CD8-positive, alpha-beta memory T cell (primary cell): ENCODE results near the gene C9orf85. TPM values are rescaled to one million over a fixed set of nuclear protein-coding genes. Genes with fewer than 3 reads are reported as not detected.

Experiments used
- CTCF ChIA-PET: fragments of 350-600 bp; sonication (Branson Sonifier 250); formaldehyde crosslinking; loops from one replicate; lab custom pipeline; 2021; ENCODE audit warnings: antibody characterized with exemption; lab: Charles Lee
- POLR2A ChIA-PET: fragments of 350-600 bp; sonication (Branson Sonifier 250); formaldehyde crosslinking; loops from one replicate; lab custom pipeline; 2021; ENCODE audit warnings: antibody characterized with exemption; lab: Charles Lee
- DNase-seq, 5 donors: peaks; one replicate each; pipeline versions ENCODE4 v3.0.0 to v3.0.0-alpha.2; 2020 to 2022; ENCODE audit warnings: mixed read lengths in 1 of 5
- H3K27ac ChIP-seq: one replicate; pipeline ENCODE4 v1.7.0; 2013; ENCODE audit warnings: low read depth, mild to moderate bottlenecking, low read length, moderate library complexity
- H3K27me3 ChIP-seq: 2 replicates; pipeline ENCODE4 v1.7.0; 2013; ENCODE audit warnings: low read length, mild to moderate bottlenecking; ENCODE audit not compliant: insufficient read depth, poor library complexity, severe bottlenecking
- H3K36me3 ChIP-seq: 2 replicates; pipeline ENCODE4 v1.7.0; 2013; ENCODE audit warnings: mild to moderate bottlenecking, low read length, moderate library complexity; ENCODE audit not compliant: insufficient read depth
- H3K4me1 ChIP-seq: 2 replicates; pipeline ENCODE4 v1.7.0; 2013; ENCODE audit warnings: mild to moderate bottlenecking, low read length, moderate library complexity; ENCODE audit not compliant: insufficient read depth
- H3K4me3 ChIP-seq: 2 replicates; pipeline ENCODE4 v1.7.0; 2013; ENCODE audit warnings: mild to moderate bottlenecking, low read length
- H3K9me3 ChIP-seq: 2 replicates; pipeline ENCODE4 v1.7.0; 2013; ENCODE audit warnings: mild to moderate bottlenecking, low read length
- H3K27ac Mint-ChIP-seq, 8 donors: one replicate each; pipeline ENCODE4 v1.8.0; 2020 to 2021; ENCODE audit warnings: mixed read lengths in 8 of 8, mild to moderate bottlenecking in 6 of 8, inconsistent platforms in 3 of 8, moderate library complexity in 3 of 8
- H3K27me3 Mint-ChIP-seq, 2 donors: one replicate each; pipeline ENCODE4 v1.8.0; 2020 to 2021; ENCODE audit warnings: mixed read lengths in 2 of 2, mild to moderate bottlenecking in 1 of 2, moderate library complexity in 1 of 2
- H3K36me3 Mint-ChIP-seq, 3 donors: one replicate each; pipeline ENCODE4 v1.8.0; 2020 to 2021; ENCODE audit warnings: mixed read lengths in 3 of 3, inconsistent platforms in 1 of 3, mild to moderate bottlenecking in 1 of 3
- H3K4me1 Mint-ChIP-seq, 3 donors: one replicate each; pipeline ENCODE4 v1.8.0; 2020 to 2021; ENCODE audit warnings: mixed read lengths in 3 of 3, inconsistent platforms in 1 of 3, mild to moderate bottlenecking in 1 of 3
- H3K4me3 Mint-ChIP-seq, 7 donors: one replicate each; pipeline ENCODE4 v1.8.0; 2020 to 2021; ENCODE audit warnings: mixed read lengths in 7 of 7, mild to moderate bottlenecking in 6 of 7, moderate library complexity in 4 of 7, inconsistent platforms in 2 of 7
- H3K9me3 Mint-ChIP-seq, 5 donors: one replicate each; pipeline ENCODE4 v1.8.0; 2020 to 2022; ENCODE audit warnings: mixed read lengths in 5 of 5, mild to moderate bottlenecking in 3 of 5, moderate library complexity in 2 of 5, inconsistent platforms in 1 of 5
- polyA plus RNA-seq: library from polyadenylated mRNA; unstranded; fragments of 300-500 nt; fragmentation: Illumina TruSeq; gene quantifications from one replicate; pipeline ENCODE4 v1.2.3, GENCODE V29; 2021
- total RNA-seq, 2 experiments: library from RNA; stranded (reverse); gene quantifications; one replicate each; pipeline ENCODE4 v1.2.3, GENCODE V29; 2021

C9orf85 gene
- total and polyA plus RNA-seq, 3 experiments from 2014 or later, result 11.4 to 13.5 (median 12.3) TPM

DNA sequence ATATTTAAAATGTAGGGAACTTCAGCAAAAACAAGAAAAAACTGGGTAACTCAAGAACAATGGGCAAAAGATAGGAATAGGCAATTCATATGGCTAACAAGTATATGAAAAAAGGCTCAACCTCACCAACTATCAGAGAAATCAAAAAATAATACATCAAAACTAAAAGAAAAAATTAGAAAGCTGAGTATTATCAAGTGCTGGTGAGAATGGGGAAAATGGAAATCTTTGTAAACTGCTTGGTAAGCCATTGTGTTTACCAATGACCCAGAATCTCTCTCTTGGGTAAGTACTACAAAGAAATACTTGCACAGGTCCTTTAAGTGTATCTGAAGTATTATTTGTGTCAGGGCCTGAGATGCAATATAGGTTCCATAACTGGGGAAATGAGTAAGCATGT is 27.4 kb upstream of the C9orf85 start:
- ChIA-PET CTCF (no interaction called here), POLR2A (no interaction called here)
- peaks cover 13 to 47% (median 31%) of the 10 kb centered on the region in 3 donors for H3K36me3 Mint-ChIP-seq
- no peaks in the 10 kb centered on the region for H3K27me3 Mint-ChIP-seq
- Histone ChIP-seq H3K4me1 (peaks cover 5% of the 10 kb centered on the region), H3K27me3 (no peaks in the 10 kb centered on the region), H3K4me3 (no peak overlapping the region), H3K9me3 (peaks cover 8% of the 10 kb centered on the region), H3K36me3 (no peaks in the 10 kb centered on the region), H3K27ac (no peak overlapping the region)
- no peak for DNase-seq
- peaks cover 38 to 55% (median 53%) of the 10 kb centered on the region in 3 donors for H3K4me1 Mint-ChIP-seq
- peaks cover 13 to 43% (median 36%) of the 10 kb centered on the region in 5 donors for H3K9me3 Mint-ChIP-seq
- H3K27ac Mint-ChIP-seq, result peak overlapping the region in 1 of 8 donors; percentile 3
- H3K4me3 Mint-ChIP-seq, result no peak overlapping the region

DNA sequence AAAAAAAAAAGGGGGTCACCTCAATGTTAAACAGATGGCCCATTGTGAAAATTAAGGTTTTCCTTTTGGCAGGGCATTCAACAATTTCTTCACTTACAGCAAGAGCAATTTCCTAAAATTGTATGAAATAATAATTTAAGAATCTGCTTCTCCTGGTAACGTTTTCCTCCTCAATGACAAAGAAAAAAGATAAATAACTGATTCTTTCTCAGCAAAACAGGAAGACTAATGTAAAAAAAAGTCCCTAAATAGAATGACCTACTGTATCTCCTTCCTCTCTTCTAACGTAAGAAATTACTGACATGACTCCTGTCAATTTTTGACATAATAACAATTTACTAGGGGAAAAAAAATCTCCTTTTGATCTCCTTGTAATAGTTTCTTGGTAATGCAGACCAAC is 26.0 kb upstream of the C9orf85 start:
- peak overlapping the region in 4 of 8 donors; percentile 13 to 64 (median 40) for H3K27ac Mint-ChIP-seq

DNA sequence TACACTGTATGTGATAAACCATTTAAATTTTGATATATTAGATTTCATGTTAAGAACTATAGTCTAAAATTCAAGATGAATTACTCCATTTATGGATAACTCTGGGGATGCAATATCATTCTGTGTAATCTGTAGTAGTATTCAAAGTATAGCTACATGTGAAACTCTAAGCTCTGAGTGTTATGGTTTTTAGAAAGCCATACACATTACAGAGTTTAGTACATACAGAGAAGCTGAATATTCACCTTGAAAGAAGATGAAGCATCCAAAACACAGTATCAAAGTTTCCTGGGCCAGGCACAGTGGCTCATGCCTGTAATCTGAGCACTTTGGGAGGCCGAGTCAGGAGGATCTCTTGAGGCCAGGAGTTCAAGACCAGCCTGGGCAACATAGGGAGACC is 25.4 kb upstream of the C9orf85 start:
- Mint-ChIP-seq H3K4me1 (peaks cover 41 to 62% (median 52%) of the 10 kb centered on the region in 3 donors), H3K36me3 (peaks cover 9 to 31% (median 21%) of the 10 kb centered on the region in 3 donors), H3K4me3 (no peak overlapping the region), H3K27ac (peak overlapping the region in 4 of 8 donors; percentile 12 to 43 (median 15)), H3K9me3 (peaks cover 8 to 29% (median 22%) of the 10 kb centered on the region in 5 donors), H3K27me3 (no peaks in the 10 kb centered on the region)
- no peak for DNase-seq
- Histone ChIP-seq H3K36me3 (no peaks in the 10 kb centered on the region), H3K27me3 (no peaks in the 10 kb centered on the region), H3K4me3 (no peak overlapping the region), H3K4me1 (peaks cover 5% of the 10 kb centered on the region), H3K27ac (no peak overlapping the region), H3K9me3 (peaks cover 6% of the 10 kb centered on the region)
- CTCF ChIA-PET, result no interaction called here
- POLR2A ChIA-PET, result no interaction called here

More for the DNA sequence above, 26.0 kb upstream of the C9orf85 start:
- H3K4me3 Mint-ChIP-seq, result no peak overlapping the region
- no peaks in the 10 kb centered on the region for H3K27me3 Mint-ChIP-seq
- no peak for DNase-seq
- peaks cover 41 to 57% (median 51%) of the 10 kb centered on the region in 3 donors for H3K4me1 Mint-ChIP-seq
- Histone ChIP-seq H3K36me3 (no peaks in the 10 kb centered on the region), H3K9me3 (peaks cover 6% of the 10 kb centered on the region), H3K27me3 (no peaks in the 10 kb centered on the region), H3K4me1 (peaks cover 5% of the 10 kb centered on the region), H3K27ac (no peak overlapping the region), H3K4me3 (no peak overlapping the region)
- CTCF ChIA-PET, result no interaction called here
- H3K9me3 Mint-ChIP-seq, result peaks cover 8 to 31% (median 24%) of the 10 kb centered on the region in 5 donors
- POLR2A ChIA-PET, result no interaction called here
- peaks cover 9 to 35% (median 24%) of the 10 kb centered on the region in 3 donors for H3K36me3 Mint-ChIP-seq

DNA sequence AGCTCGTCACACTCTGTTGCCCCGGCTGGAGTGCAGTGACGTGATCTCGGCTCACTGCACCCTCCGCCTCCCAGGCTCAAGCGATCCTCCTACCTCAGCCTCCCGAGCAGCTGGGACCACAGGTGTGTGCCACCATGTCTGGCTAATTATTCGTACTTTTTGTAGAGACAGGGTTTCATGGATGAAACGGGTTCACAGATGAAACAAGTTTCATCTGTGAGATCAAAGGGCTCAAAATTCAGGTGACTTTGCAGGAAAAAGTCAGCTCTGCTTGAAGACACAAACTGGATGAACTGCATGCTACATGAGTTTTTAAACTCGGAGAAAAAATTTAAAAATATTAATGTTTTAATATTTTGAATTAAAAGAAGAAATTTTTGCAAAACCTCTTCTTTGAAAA is 24.9 kb upstream of the C9orf85 start:
- POLR2A ChIA-PET, result no interaction called here
- no peaks in the 10 kb centered on the region for H3K27me3 Mint-ChIP-seq
- Histone ChIP-seq H3K27me3 (no peaks in the 10 kb centered on the region), H3K36me3 (no peaks in the 10 kb centered on the region), H3K4me1 (peaks cover 5% of the 10 kb centered on the region), H3K27ac (no peak overlapping the region), H3K9me3 (peaks cover 6% of the 10 kb centered on the region), H3K4me3 (no peak overlapping the region)
- peaks cover 5 to 24% (median 17%) of the 10 kb centered on the region in 5 donors for H3K9me3 Mint-ChIP-seq
- peaks cover 10 to 26% (median 17%) of the 10 kb centered on the region in 3 donors for H3K36me3 Mint-ChIP-seq
- H3K4me3 Mint-ChIP-seq, result no peak overlapping the region
- peaks cover 41 to 67% (median 55%) of the 10 kb centered on the region in 3 donors for H3K4me1 Mint-ChIP-seq
- H3K27ac Mint-ChIP-seq, result peak overlapping the region in 4 of 8 donors; percentile 5 to 43 (median 10)
- CTCF ChIA-PET, result no interaction called here
- no peak for DNase-seq

DNA sequence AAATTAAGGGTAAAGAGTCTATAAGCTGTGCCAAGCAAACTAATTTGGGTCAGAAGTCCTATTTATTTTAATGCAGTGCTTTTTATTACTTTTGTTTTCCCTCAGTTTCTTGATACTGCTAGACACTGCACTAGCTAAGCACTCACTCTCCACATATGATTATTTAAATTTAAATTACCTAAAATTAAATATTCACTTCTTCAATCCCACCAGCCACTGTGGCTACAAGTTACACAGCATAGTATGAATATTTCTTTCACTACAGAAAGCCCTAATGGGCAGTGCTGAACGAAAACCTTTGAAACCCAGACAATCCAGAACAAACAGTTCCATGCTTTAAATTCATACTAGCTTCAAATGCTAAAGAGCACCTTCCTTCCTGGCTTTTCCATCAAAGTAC is 24.1 kb upstream of the C9orf85 start:
- peaks cover 4 to 19% (median 17%) of the 10 kb centered on the region in 5 donors for H3K9me3 Mint-ChIP-seq
- POLR2A ChIA-PET, result no interaction called here
- peaks cover 38 to 71% (median 55%) of the 10 kb centered on the region in 3 donors for H3K4me1 Mint-ChIP-seq
- no peak overlapping the region for H3K4me3 ChIP-seq
- H3K27me3 ChIP-seq, result no peaks in the 10 kb centered on the region
- H3K27ac ChIP-seq, result no peak overlapping the region
- DNase-seq, result no peak
- H3K36me3 ChIP-seq, result no peaks in the 10 kb centered on the region
- peaks cover 10 to 22% (median 13%) of the 10 kb centered on the region in 3 donors for H3K36me3 Mint-ChIP-seq
- peaks cover 5% of the 10 kb centered on the region for H3K4me1 ChIP-seq
- peak overlapping the region in 2 of 7 donors; percentile 16 to 44 for H3K4me3 Mint-ChIP-seq
- CTCF ChIA-PET, result interaction anchor here (0.8 kb wide), 1 partner anchor 10 kb away, joined by 4 read pairs; no protein-coding TSS in a partner anchor
- peak overlapping the region in 5 of 8 donors; percentile 2 to 48 (median 8) for H3K27ac Mint-ChIP-seq
- no peaks in the 10 kb centered on the region for H3K27me3 Mint-ChIP-seq
- peaks cover 6% of the 10 kb centered on the region for H3K9me3 ChIP-seq

DNA sequence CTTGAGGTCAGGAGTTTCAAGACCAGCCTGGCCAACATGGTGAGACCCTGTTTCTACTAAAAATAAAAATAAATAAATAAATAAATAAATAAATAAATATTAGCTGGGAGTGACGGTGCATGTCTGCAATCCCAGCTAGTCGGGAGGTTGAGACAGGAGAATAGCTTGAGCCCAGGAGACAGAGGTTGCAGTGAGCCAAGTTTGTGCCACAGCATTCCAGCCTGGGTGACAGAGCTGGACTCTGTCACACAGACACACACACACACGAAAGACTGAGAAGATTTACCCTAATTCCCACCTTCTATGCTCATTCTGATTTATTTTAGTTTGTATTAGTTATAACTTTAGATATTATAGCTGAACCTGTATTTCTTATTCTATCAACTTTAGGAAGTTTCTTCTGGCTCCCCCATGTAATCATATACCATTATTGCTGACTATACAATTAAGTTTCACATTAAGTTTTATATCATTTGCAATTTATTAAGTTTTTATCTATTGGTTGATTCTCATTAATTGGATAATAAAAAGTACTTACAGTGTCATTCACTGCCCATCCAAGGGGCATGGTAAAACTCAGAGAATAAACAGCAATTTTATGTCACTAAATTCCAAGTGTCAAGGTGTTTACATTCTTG is 21.3 kb upstream of the C9orf85 start:
- Histone ChIP-seq H3K4me3 (no peak overlapping the region), H3K27ac (no peak overlapping the region), H3K36me3 (no peaks in the 10 kb centered on the region), H3K27me3 (no peaks in the 10 kb centered on the region), H3K9me3 (no peaks in the 10 kb centered on the region), H3K4me1 (peaks cover 9% of the 10 kb centered on the region)
- DNase-seq, result no peak
- Mint-ChIP-seq H3K27me3 (no peaks in the 10 kb centered on the region), H3K27ac (no peak overlapping the region), H3K4me1 (peaks cover 42 to 76% (median 68%) of the 10 kb centered on the region in 3 donors), H3K9me3 (no peaks in the 10 kb centered on the region), H3K36me3 (peaks cover 0 to 4% (median 0%) of the 10 kb centered on the region in 3 donors), H3K4me3 (no peak overlapping the region)
- ChIA-PET POLR2A (interaction anchor here (0.6 kb wide), 1 partner anchor 53 kb away, joined by 9 read pairs; no protein-coding TSS in a partner anchor), CTCF (no interaction called here)

DNA sequence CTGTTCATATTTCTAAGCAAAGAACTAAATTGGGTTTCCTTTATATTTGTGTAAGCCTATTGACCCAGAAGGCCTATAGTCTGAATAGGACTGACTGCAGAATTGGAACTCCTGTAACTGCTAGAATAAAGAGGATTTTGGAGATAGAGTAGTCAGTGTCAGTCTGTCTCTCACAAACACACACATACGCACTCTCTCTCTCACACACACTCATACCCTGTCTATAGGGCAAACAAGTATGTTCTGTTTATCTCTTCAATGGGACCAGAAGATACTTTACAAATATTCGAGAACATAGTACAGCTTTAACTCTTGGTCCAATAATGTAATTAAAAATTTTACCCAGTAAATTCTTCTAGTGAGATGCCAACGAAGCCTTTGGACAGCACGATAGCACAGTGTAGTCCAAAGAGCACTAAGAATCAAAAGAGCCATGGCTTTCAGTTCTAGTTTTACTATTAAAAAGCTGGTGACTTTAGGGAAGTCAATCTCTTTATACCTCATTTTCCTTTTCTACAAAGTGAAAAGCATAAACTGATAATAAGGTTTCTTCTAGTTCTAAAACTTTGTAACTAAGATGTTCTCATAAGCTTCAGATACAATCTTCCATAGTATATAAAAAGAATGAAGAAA is 19.8 kb upstream of the C9orf85 start:
- H3K27ac ChIP-seq, result no peak overlapping the region
- H3K4me3 ChIP-seq, result no peak overlapping the region
- no peak for DNase-seq
- peaks cover 44 to 76% (median 71%) of the 10 kb centered on the region in 3 donors for H3K4me1 Mint-ChIP-seq
- ChIA-PET CTCF (interaction anchor here (1.3 kb wide), 1 partner anchor 73 kb away, joined by 4 read pairs; no protein-coding TSS in a partner anchor), POLR2A (no interaction called here)
- H3K9me3 Mint-ChIP-seq, result no peaks in the 10 kb centered on the region
- peaks cover 0 to 4% (median 0%) of the 10 kb centered on the region in 3 donors for H3K36me3 Mint-ChIP-seq
- no peaks in the 10 kb centered on the region for H3K9me3 ChIP-seq
- H3K27me3 Mint-ChIP-seq, result no peaks in the 10 kb centered on the region
- no peak overlapping the region for H3K4me3 Mint-ChIP-seq
- H3K27ac Mint-ChIP-seq, result no peak overlapping the region
- H3K36me3 ChIP-seq, result no peaks in the 10 kb centered on the region
- no peaks in the 10 kb centered on the region for H3K27me3 ChIP-seq
- H3K4me1 ChIP-seq, result peaks cover 19% of the 10 kb centered on the region

DNA sequence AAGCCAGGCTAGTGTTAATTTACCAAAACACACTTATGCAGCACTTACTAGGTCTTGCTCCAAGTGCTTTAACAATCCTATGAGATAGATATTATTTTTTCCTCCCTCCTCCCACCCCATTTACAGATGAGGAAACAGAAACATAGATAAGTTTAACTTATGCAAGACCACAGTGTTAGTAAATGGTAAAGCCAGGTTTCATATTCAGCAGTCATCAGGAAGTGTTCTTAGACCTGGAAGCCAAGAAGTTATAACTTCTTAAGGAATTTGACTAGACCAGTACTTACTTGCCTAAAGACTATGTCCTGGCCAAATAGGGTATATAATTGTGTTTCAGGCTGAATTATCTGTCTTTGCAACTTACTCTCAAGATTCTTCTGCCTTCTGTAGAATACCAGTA is 16.3 kb upstream of the C9orf85 start:
- ChIA-PET POLR2A (no interaction called here), CTCF (no interaction called here)
- Histone ChIP-seq H3K4me3 (no peak overlapping the region), H3K9me3 (no peaks in the 10 kb centered on the region), H3K27me3 (no peaks in the 10 kb centered on the region), H3K4me1 (peaks cover 45% of the 10 kb centered on the region), H3K36me3 (no peaks in the 10 kb centered on the region), H3K27ac (no peak overlapping the region)
- H3K4me1 Mint-ChIP-seq, result peaks cover 58 to 87% (median 84%) of the 10 kb centered on the region in 3 donors
- no peak for DNase-seq
- peak overlapping the region in 5 of 8 donors; percentile 18 to 61 (median 22) for H3K27ac Mint-ChIP-seq
- H3K9me3 Mint-ChIP-seq, result no peaks in the 10 kb centered on the region
- peaks cover 0 to 5% (median 0%) of the 10 kb centered on the region in 3 donors for H3K36me3 Mint-ChIP-seq
- H3K27me3 Mint-ChIP-seq, result no peaks in the 10 kb centered on the region
- H3K4me3 Mint-ChIP-seq, result peak overlapping the region in 5 of 7 donors; percentile 2 to 19 (median 10)
